H1 (cell line): ENCODE results near the gene FAM83F. TPM values are rescaled to one million over a fixed set of nuclear protein-coding genes. Genes with fewer than 3 reads are reported as not detected.

Experiments used
- KDM4A ChIP-seq: IDR thresholded peaks from one replicate; pipeline ENCODE4 v1.7.1; 2012; ENCODE audit warnings: low read depth, mild to moderate bottlenecking, moderate library complexity, low read length, inconsistent platforms; ENCODE audit not compliant: severe bottlenecking
- SP4 ChIP-seq: IDR thresholded peaks from 2 replicates; pipeline ENCODE4 v1.6.1; 2012; ENCODE audit warnings: low read length, inconsistent platforms
- TAF1 ChIP-seq: IDR thresholded peaks from 2 replicates; pipeline ENCODE4 v1.6.1; 2011; ENCODE audit warnings: mild to moderate bottlenecking, low read depth, low read length
- ZNF274 ChIP-seq: IDR thresholded peaks from 2 replicates; pipeline ENCODE4 v1.7.0; 2012; ENCODE audit warnings: low read length, borderline replicate concordance; ENCODE audit errors: extremely low read depth
- polyA plus RNA-seq, 7 experiments: library from polyadenylated mRNA; depleted of rRNA in 3 of 7; stranded (reverse) in 5 of 7; unstranded in 2 of 7; fragments of >200 nt in 5 of 7; fragments of 200-250 nt in 2 of 7; gene quantifications; 1 replicate in 5 of 7; 2 replicates in 1 of 7; 4 replicates in 1 of 7; pipeline versions ENCODE4 v1.2.1 to v1.2.3, GENCODE V29; 2011 to 2013; ENCODE audit warnings: missing spikeins in 2 of 7, mixed read lengths in 2 of 7
- total RNA-seq: library from RNA; stranded (reverse); fragmentation: NEBNext Ultra II Directional; extraction: Animal tissue kit (Norgen Biotek cat#: 25700); gene quantifications from 2 replicates; pipeline ENCODE4 v1.2.1, GENCODE V29; 2021
- TF ChIP-seq, protein P1 (sequence below): fragments of 300-600 bp; sonication (generic); IDR thresholded peaks from 2 replicates; pipeline ENCODE4 v1.7.1; 2012; ENCODE audit warnings: low read length, moderate library complexity, mild to moderate bottlenecking, inconsistent platforms; ENCODE audit not compliant: insufficient replicate concordance
- TF ChIP-seq, protein P2 (sequence below): IDR thresholded peaks from 2 replicates; pipeline ENCODE4 v1.6.1; 2012; ENCODE audit warnings: low read length, inconsistent platforms
- TF ChIP-seq, protein P3 (sequence below): IDR thresholded peaks from 2 replicates; pipeline ENCODE4 v1.6.1; 2012; ENCODE audit warnings: inconsistent platforms
- TF ChIP-seq, protein P4 (sequence below): IDR thresholded peaks from 2 replicates; pipeline ENCODE4 v1.6.1; 2012; ENCODE audit warnings: inconsistent platforms

FAM83F gene
- total and polyA plus RNA-seq, 2 of the 8 experiments (the other 6 are each of a cell fraction or from before 2014, with no cell fraction given) = 8.6 to 18.9 TPM

DNA sequence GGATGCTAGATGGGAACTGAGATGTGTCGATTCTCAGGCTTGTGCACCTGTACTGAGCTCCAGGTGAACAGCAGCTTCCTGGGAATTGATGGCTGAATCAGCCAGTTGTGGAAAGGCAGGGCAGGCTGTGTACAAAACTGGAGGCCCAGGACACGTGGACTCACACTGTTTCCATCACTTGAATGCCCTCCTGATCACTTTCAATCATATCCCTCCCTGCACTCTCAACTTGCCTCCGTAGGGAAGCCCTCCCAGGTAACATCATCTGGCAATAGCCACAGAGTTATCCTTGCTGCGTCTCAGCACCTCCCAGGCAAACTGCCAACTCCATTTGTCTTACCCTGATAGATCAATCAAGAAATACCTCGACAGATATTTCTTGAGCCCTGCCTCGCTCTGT is 10.1 kb downstream of the FAM83F start (continued):
- TF ChIP-seq, protein P1, sequence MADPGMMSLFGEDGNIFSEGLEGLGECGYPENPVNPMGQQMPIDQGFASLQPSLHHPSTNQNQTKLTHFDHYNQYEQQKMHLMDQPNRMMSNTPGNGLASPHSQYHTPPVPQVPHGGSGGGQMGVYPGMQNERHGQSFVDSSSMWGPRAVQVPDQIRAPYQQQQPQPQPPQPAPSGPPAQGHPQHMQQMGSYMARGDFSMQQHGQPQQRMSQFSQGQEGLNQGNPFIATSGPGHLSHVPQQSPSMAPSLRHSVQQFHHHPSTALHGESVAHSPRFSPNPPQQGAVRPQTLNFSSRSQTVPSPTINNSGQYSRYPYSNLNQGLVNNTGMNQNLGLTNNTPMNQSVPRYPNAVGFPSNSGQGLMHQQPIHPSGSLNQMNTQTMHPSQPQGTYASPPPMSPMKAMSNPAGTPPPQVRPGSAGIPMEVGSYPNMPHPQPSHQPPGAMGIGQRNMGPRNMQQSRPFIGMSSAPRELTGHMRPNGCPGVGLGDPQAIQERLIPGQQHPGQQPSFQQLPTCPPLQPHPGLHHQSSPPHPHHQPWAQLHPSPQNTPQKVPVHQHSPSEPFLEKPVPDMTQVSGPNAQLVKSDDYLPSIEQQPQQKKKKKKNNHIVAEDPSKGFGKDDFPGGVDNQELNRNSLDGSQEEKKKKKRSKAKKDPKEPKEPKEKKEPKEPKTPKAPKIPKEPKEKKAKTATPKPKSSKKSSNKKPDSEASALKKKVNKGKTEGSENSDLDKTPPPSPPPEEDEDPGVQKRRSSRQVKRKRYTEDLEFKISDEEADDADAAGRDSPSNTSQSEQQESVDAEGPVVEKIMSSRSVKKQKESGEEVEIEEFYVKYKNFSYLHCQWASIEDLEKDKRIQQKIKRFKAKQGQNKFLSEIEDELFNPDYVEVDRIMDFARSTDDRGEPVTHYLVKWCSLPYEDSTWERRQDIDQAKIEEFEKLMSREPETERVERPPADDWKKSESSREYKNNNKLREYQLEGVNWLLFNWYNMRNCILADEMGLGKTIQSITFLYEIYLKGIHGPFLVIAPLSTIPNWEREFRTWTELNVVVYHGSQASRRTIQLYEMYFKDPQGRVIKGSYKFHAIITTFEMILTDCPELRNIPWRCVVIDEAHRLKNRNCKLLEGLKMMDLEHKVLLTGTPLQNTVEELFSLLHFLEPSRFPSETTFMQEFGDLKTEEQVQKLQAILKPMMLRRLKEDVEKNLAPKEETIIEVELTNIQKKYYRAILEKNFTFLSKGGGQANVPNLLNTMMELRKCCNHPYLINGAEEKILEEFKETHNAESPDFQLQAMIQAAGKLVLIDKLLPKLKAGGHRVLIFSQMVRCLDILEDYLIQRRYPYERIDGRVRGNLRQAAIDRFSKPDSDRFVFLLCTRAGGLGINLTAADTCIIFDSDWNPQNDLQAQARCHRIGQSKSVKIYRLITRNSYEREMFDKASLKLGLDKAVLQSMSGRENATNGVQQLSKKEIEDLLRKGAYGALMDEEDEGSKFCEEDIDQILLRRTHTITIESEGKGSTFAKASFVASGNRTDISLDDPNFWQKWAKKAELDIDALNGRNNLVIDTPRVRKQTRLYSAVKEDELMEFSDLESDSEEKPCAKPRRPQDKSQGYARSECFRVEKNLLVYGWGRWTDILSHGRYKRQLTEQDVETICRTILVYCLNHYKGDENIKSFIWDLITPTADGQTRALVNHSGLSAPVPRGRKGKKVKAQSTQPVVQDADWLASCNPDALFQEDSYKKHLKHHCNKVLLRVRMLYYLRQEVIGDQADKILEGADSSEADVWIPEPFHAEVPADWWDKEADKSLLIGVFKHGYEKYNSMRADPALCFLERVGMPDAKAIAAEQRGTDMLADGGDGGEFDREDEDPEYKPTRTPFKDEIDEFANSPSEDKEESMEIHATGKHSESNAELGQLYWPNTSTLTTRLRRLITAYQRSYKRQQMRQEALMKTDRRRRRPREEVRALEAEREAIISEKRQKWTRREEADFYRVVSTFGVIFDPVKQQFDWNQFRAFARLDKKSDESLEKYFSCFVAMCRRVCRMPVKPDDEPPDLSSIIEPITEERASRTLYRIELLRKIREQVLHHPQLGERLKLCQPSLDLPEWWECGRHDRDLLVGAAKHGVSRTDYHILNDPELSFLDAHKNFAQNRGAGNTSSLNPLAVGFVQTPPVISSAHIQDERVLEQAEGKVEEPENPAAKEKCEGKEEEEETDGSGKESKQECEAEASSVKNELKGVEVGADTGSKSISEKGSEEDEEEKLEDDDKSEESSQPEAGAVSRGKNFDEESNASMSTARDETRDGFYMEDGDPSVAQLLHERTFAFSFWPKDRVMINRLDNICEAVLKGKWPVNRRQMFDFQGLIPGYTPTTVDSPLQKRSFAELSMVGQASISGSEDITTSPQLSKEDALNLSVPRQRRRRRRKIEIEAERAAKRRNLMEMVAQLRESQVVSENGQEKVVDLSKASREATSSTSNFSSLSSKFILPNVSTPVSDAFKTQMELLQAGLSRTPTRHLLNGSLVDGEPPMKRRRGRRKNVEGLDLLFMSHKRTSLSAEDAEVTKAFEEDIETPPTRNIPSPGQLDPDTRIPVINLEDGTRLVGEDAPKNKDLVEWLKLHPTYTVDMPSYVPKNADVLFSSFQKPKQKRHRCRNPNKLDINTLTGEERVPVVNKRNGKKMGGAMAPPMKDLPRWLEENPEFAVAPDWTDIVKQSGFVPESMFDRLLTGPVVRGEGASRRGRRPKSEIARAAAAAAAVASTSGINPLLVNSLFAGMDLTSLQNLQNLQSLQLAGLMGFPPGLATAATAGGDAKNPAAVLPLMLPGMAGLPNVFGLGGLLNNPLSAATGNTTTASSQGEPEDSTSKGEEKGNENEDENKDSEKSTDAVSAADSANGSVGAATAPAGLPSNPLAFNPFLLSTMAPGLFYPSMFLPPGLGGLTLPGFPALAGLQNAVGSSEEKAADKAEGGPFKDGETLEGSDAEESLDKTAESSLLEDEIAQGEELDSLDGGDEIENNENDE = no peak
- TF ChIP-seq, protein P2, sequence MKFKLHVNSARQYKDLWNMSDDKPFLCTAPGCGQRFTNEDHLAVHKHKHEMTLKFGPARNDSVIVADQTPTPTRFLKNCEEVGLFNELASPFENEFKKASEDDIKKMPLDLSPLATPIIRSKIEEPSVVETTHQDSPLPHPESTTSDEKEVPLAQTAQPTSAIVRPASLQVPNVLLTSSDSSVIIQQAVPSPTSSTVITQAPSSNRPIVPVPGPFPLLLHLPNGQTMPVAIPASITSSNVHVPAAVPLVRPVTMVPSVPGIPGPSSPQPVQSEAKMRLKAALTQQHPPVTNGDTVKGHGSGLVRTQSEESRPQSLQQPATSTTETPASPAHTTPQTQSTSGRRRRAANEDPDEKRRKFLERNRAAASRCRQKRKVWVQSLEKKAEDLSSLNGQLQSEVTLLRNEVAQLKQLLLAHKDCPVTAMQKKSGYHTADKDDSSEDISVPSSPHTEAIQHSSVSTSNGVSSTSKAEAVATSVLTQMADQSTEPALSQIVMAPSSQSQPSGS = no peak
- TF ChIP-seq KDM4A = no peak
- TF ChIP-seq SP4 = no peak
- TF ChIP-seq, protein P3, sequence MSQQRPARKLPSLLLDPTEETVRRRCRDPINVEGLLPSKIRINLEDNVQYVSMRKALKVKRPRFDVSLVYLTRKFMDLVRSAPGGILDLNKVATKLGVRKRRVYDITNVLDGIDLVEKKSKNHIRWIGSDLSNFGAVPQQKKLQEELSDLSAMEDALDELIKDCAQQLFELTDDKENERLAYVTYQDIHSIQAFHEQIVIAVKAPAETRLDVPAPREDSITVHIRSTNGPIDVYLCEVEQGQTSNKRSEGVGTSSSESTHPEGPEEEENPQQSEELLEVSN = no peak
- no peak for TF ChIP-seq ZNF274
- no peak for TF ChIP-seq TAF1
- TF ChIP-seq, protein P4, sequence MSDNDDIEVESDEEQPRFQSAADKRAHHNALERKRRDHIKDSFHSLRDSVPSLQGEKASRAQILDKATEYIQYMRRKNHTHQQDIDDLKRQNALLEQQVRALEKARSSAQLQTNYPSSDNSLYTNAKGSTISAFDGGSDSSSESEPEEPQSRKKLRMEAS = no peak
- TF ChIP-seq, all 59 proteins: peak for 0
